HG02938 (cell line): ENCODE results near the gene SPIN4.
"Not testable (repeated sequence)": the region's sequence is repeated elsewhere in the genome, so short reads cannot be mapped to it uniquely, and the experiment has no call there.

Experiments used
- ATAC-seq: cut with Tn5 transposase; IDR thresholded peaks from one replicate; pipeline ENCODE4 v1.9.1; 2021; ENCODE audit warnings: mild to moderate bottlenecking, moderate library complexity; ENCODE audit not compliant: unreplicated experiment

Gene SPIN4

GRCh38 chrX:63350941-63351616 is at the start of gene SPIN4:
SPIN4 (minus strand) TSS chrX:63351332; CDS start chrX:63350819, 513 bp downstream.
- peak; percentile 81 for ATAC-seq

GRCh38 chrX:63400340-63400739 is 49.2 kb upstream of the SPIN4 start:
- no peak for ATAC-seq

GRCh38 chrX:63394872-63395271 is 43.7 kb upstream of the SPIN4 start:
- ATAC-seq = no peak

- ATAC-seq = not testable (repeated sequence)
Measured at GRCh38 chrX:63393094-63393493, 42.0 kb upstream of the SPIN4 start.

- no peak for ATAC-seq
Measured at GRCh38 chrX:63387411-63387810, 36.3 kb upstream of the SPIN4 start.

GRCh38 chrX:63384263-63384662 is 33.1 kb upstream of the SPIN4 start:
- not testable (repeated sequence) for ATAC-seq

GRCh38 chrX:63373012-63373411 is 21.9 kb upstream of the SPIN4 start:
- ATAC-seq = not testable (repeated sequence)

GRCh38 chrX:63367699-63368098 is 16.6 kb upstream of the SPIN4 start:
- not testable (repeated sequence) for ATAC-seq

GRCh38 chrX:63363788-63364187 is 12.7 kb upstream of the SPIN4 start:
- no peak for ATAC-seq

GRCh38 chrX:63361494-63361893 is 10.4 kb upstream of the SPIN4 start:
- no peak for ATAC-seq

- ATAC-seq = no peak
Measured at GRCh38 chrX:63354484-63354883, 3.4 kb upstream of the SPIN4 start.

GRCh38 chrX:63350465-63350877 is 661 bp downstream of the SPIN4 start:
- ATAC-seq = peak; percentile 36

- ATAC-seq = no peak
Measured at GRCh38 chrX:63349307-63349706, 1.8 kb downstream of the SPIN4 start.

GRCh38 chrX:63330681-63331080 is 20.5 kb downstream of the SPIN4 start:
- ATAC-seq = no peak

- no peak for ATAC-seq
Measured at GRCh38 chrX:63327788-63328187, 23.3 kb downstream of the SPIN4 start.

GRCh38 chrX:63299596-63299995 is 51.5 kb downstream of the SPIN4 start:
- no peak for ATAC-seq
